ENCODE data around the gene ADTRP. TPM values are rescaled to one million over a fixed set of nuclear protein-coding genes. Genes with fewer than 3 reads are reported as not detected.

Gene ADTRP
- total and polyA plus RNA-seq, 5 donors: 0.05 to 0.59 (median 0.42) TPM; not detected in 2

- H3K27me3 ChIP-seq (ENCODE audit: control insufficient read depth, insufficient read depth): no peaks in the 10 kb centered on the region
- no peaks in the 10 kb centered on the region for H3K9me3 ChIP-seq (ENCODE audit: control insufficient read depth, low read length)
- H3K4me1 ChIP-seq (ENCODE audit: control insufficient read depth, insufficient read depth, low read length): no peaks in the 10 kb centered on the region
- intact Hi-C loops (cut with DNase I): no loop called here
- H3K4me3 ChIP-seq (ENCODE audit: low read length): no peak overlapping the region
- H3K27ac ChIP-seq (ENCODE audit: low read length): no peak overlapping the region
- DNase-seq: no peak
- ATAC-seq: no peak
Observed at GRCh38 chr6:11718463-11718862, 60.1 kb downstream of the ADTRP start.

- Histone ChIP-seq H3K27ac (ENCODE audit: low read length) (no peak overlapping the region), H3K4me3 (ENCODE audit: low read length) (no peak overlapping the region), H3K9me3 (ENCODE audit: control insufficient read depth, low read length) (no peaks in the 10 kb centered on the region), H3K4me1 (ENCODE audit: control insufficient read depth, insufficient read depth, low read length) (no peaks in the 10 kb centered on the region), H3K27me3 (ENCODE audit: control insufficient read depth, insufficient read depth) (no peaks in the 10 kb centered on the region)
- intact Hi-C loops (cut with DNase I): no loop called here
- DNase-seq (no peak), ATAC-seq (no peak)
- 96% methylated on average over 1 of the region's 1 CpG for WGBS
Observed at GRCh38 chr6:11718031-11718430, 60.6 kb downstream of the ADTRP start.

GRCh38 chr6:11714798-11715285 lies 63.8 kb downstream of the ADTRP start:
- Histone ChIP-seq H3K27me3 (ENCODE audit: control insufficient read depth, insufficient read depth) (no peaks in the 10 kb centered on the region), H3K9me3 (ENCODE audit: control insufficient read depth, low read length) (no peaks in the 10 kb centered on the region), H3K27ac (ENCODE audit: low read length) (no peak overlapping the region), H3K4me1 (ENCODE audit: control insufficient read depth, insufficient read depth, low read length) (no peaks in the 10 kb centered on the region), H3K4me3 (ENCODE audit: low read length) (no peak overlapping the region)
- intact Hi-C loops (cut with DNase I): no loop called here
- DNase-seq (no peak), ATAC-seq (no peak)

- no peak for ATAC-seq
- 43% methylated on average over 6 of the region's 6 CpGs for WGBS
- no peaks in the 10 kb centered on the region for H3K9me3 ChIP-seq (ENCODE audit: control insufficient read depth, low read length)
Observed at GRCh38 chr6:11714116-11714797, 64.3 kb downstream of the ADTRP start.

GRCh38 chr6:11712760-11713159 lies 65.8 kb downstream of the ADTRP start:
- Histone ChIP-seq H3K4me1 (ENCODE audit: control insufficient read depth, insufficient read depth, low read length) (no peaks in the 10 kb centered on the region), H3K4me3 (ENCODE audit: low read length) (no peak overlapping the region), H3K27me3 (ENCODE audit: control insufficient read depth, insufficient read depth) (no peaks in the 10 kb centered on the region), H3K9me3 (ENCODE audit: control insufficient read depth, low read length) (no peaks in the 10 kb centered on the region), H3K27ac (ENCODE audit: low read length) (no peak overlapping the region)
- DNase-seq (peak in 2 of 3 donors; percentile 19 to 49), ATAC-seq (peak; percentile 68 to 76)
- intact Hi-C loops (cut with DNase I): no loop called here
- WGBS: 62% methylated on average over 6 of the region's 6 CpGs

More at GRCh38 chr6:11714116-11714797, 64.3 kb downstream of the ADTRP start:
- intact Hi-C loops (cut with DNase I): no loop called here
- H3K4me1 ChIP-seq (ENCODE audit: control insufficient read depth, insufficient read depth, low read length): no peaks in the 10 kb centered on the region
- no peak overlapping the region for H3K4me3 ChIP-seq (ENCODE audit: low read length)
- no peak overlapping the region for H3K27ac ChIP-seq (ENCODE audit: low read length)
- no peak for DNase-seq
- no peaks in the 10 kb centered on the region for H3K27me3 ChIP-seq (ENCODE audit: control insufficient read depth, insufficient read depth)

- WGBS: 71% methylated on average over 10 of the region's 10 CpGs
- DNase-seq (no peak), ATAC-seq (no peak)
- Histone ChIP-seq H3K27ac (ENCODE audit: low read length) (no peak overlapping the region), H3K4me3 (ENCODE audit: low read length) (no peak overlapping the region), H3K9me3 (ENCODE audit: control insufficient read depth, low read length) (no peaks in the 10 kb centered on the region), H3K4me1 (ENCODE audit: control insufficient read depth, insufficient read depth, low read length) (no peaks in the 10 kb centered on the region), H3K27me3 (ENCODE audit: control insufficient read depth, insufficient read depth) (no peaks in the 10 kb centered on the region)
- intact Hi-C loops (cut with DNase I): no loop called here
Observed at GRCh38 chr6:11711984-11712711, 66.5 kb downstream of the ADTRP start.

- DNase-seq: no peak
- H3K9me3 ChIP-seq (ENCODE audit: control insufficient read depth, low read length): no peaks in the 10 kb centered on the region
- 55% methylated on average over 21 of the region's 21 CpGs for WGBS
- no peak for ATAC-seq
- H3K4me1 ChIP-seq (ENCODE audit: control insufficient read depth, insufficient read depth, low read length): no peaks in the 10 kb centered on the region
- no peaks in the 10 kb centered on the region for H3K27me3 ChIP-seq (ENCODE audit: control insufficient read depth, insufficient read depth)
- H3K4me3 ChIP-seq (ENCODE audit: low read length): no peak overlapping the region
- intact Hi-C loops (cut with DNase I): no loop called here
- H3K27ac ChIP-seq (ENCODE audit: low read length): no peak overlapping the region
Observed at GRCh38 chr6:11711003-11711983, 67.3 kb downstream of the ADTRP start.

GRCh38 chr6:11710311-11710761 lies 68.3 kb downstream of the ADTRP start:
- WGBS: 43% methylated on average over 9 of the region's 9 CpGs
- no peaks in the 10 kb centered on the region for H3K9me3 ChIP-seq (ENCODE audit: control insufficient read depth, low read length)
- no peak overlapping the region for H3K4me3 ChIP-seq (ENCODE audit: low read length)
- DNase-seq: no peak
- intact Hi-C loops (cut with DNase I): no loop called here
- no peak for ATAC-seq
- no peak overlapping the region for H3K27ac ChIP-seq (ENCODE audit: low read length)
- no peaks in the 10 kb centered on the region for H3K4me1 ChIP-seq (ENCODE audit: control insufficient read depth, insufficient read depth, low read length)
- no peaks in the 10 kb centered on the region for H3K27me3 ChIP-seq (ENCODE audit: control insufficient read depth, insufficient read depth)

GRCh38 chr6:11706171-11706570 lies 72.4 kb downstream of the ADTRP start:
- DNase-seq: no peak
- WGBS: 73% methylated on average over 4 of the region's 4 CpGs
- H3K27ac ChIP-seq (ENCODE audit: low read length): no peak overlapping the region
- no peak overlapping the region for H3K4me3 ChIP-seq (ENCODE audit: low read length)
- no peaks in the 10 kb centered on the region for H3K9me3 ChIP-seq (ENCODE audit: control insufficient read depth, low read length)
- H3K4me1 ChIP-seq (ENCODE audit: control insufficient read depth, insufficient read depth, low read length): no peaks in the 10 kb centered on the region
- intact Hi-C loops (cut with DNase I): no loop called here
- ATAC-seq: no peak
- no peaks in the 10 kb centered on the region for H3K27me3 ChIP-seq (ENCODE audit: control insufficient read depth, insufficient read depth)

GRCh38 chr6:11705483-11705882 lies 73.1 kb downstream of the ADTRP start:
- intact Hi-C loops (cut with DNase I): no loop called here

More at GRCh38 chr6:11705483-11705882, 73.1 kb downstream of the ADTRP start:
- ATAC-seq (no peak), DNase-seq (no peak)
- WGBS: 80% methylated on average over 4 of the region's 4 CpGs
- Histone ChIP-seq H3K27me3 (ENCODE audit: control insufficient read depth, insufficient read depth) (no peaks in the 10 kb centered on the region), H3K27ac (ENCODE audit: low read length) (no peak overlapping the region), H3K4me3 (ENCODE audit: low read length) (no peak overlapping the region), H3K9me3 (ENCODE audit: control insufficient read depth, low read length) (no peaks in the 10 kb centered on the region), H3K4me1 (ENCODE audit: control insufficient read depth, insufficient read depth, low read length) (no peaks in the 10 kb centered on the region)

Data from right cardiac atrium (tissue), 5 donors.